ENCODE data around the gene RPAP2.

Gene RPAP2

GRCh38 chr1:92411511-92411910, 112.7 kb downstream of the RPAP2 start:
- TF ChIP-seq REST (IDR thresholded peaks at IDR 0.05; ENCODE audit: low read depth) (no peak), RAD21 (IDR thresholded peaks at IDR 0.05; ENCODE audit: low read depth) (no peak), FOXM1 (IDR thresholded peaks at IDR 0.05; ENCODE audit: borderline replicate concordance, low read depth) (no peak), MAX (IDR thresholded peaks at IDR 0.05) (no peak), CEBPB (IDR thresholded peaks at IDR 0.05) (no peak), USF1 (IDR thresholded peaks at IDR 0.05) (no peak), EGR1 (IDR thresholded peaks at IDR 0.05) (no peak), TEAD4 (IDR thresholded peaks at IDR 0.05) (no peak), CREB1 (IDR thresholded peaks at IDR 0.05; ENCODE audit: low read depth) (no peak), NFIC (IDR thresholded peaks at IDR 0.05) (no peak), TCF12 (IDR thresholded peaks at IDR 0.05; ENCODE audit: low read depth) (no peak), EP300 (IDR thresholded peaks at IDR 0.05; ENCODE audit: borderline replicate concordance) (no peak), ZBTB7A (IDR thresholded peaks at IDR 0.05; ENCODE audit: low read depth) (no peak), YY1 (IDR thresholded peaks at IDR 0.05; ENCODE audit: low read depth) (no peak), TAF1 (IDR thresholded peaks at IDR 0.05; ENCODE audit: low read depth) (no peak)

- TF ChIP-seq TCF12 (IDR thresholded peaks at IDR 0.05; ENCODE audit: low read depth) (no peak), USF1 (IDR thresholded peaks at IDR 0.05) (no peak), FOXM1 (IDR thresholded peaks at IDR 0.05; ENCODE audit: borderline replicate concordance, low read depth) (no peak), TAF1 (IDR thresholded peaks at IDR 0.05; ENCODE audit: low read depth) (no peak), YY1 (IDR thresholded peaks at IDR 0.05; ENCODE audit: low read depth) (no peak), ZBTB7A (IDR thresholded peaks at IDR 0.05; ENCODE audit: low read depth) (no peak), MAX (IDR thresholded peaks at IDR 0.05) (no peak), CEBPB (IDR thresholded peaks at IDR 0.05) (no peak)
Observed at GRCh38 chr1:92419642-92420041, 120.8 kb downstream of the RPAP2 start.

- TF ChIP-seq TAF1 (IDR thresholded peaks at IDR 0.05; ENCODE audit: low read depth) (no peak), EGR1 (IDR thresholded peaks at IDR 0.05) (no peak), TEAD4 (IDR thresholded peaks at IDR 0.05) (no peak), USF1 (IDR thresholded peaks at IDR 0.05) (no peak), YY1 (IDR thresholded peaks at IDR 0.05; ENCODE audit: low read depth) (no peak), CREB1 (IDR thresholded peaks at IDR 0.05; ENCODE audit: low read depth) (no peak), FOXM1 (IDR thresholded peaks at IDR 0.05; ENCODE audit: borderline replicate concordance, low read depth) (no peak), CEBPB (IDR thresholded peaks at IDR 0.05) (no peak), REST (IDR thresholded peaks at IDR 0.05; ENCODE audit: low read depth) (no peak), TCF12 (IDR thresholded peaks at IDR 0.05; ENCODE audit: low read depth) (no peak), EP300 (IDR thresholded peaks at IDR 0.05; ENCODE audit: borderline replicate concordance) (no peak), ZBTB7A (IDR thresholded peaks at IDR 0.05; ENCODE audit: low read depth) (no peak), RAD21 (IDR thresholded peaks at IDR 0.05; ENCODE audit: low read depth) (no peak), MAX (IDR thresholded peaks at IDR 0.05) (no peak)
Observed at GRCh38 chr1:92424381-92424780, 125.5 kb downstream of the RPAP2 start.

GRCh38 chr1:92425617-92426016, 126.8 kb downstream of the RPAP2 start:
- no peak for TF ChIP-seq CREB1 (IDR thresholded peaks at IDR 0.05; ENCODE audit: low read depth)
- no peak for TF ChIP-seq RAD21 (IDR thresholded peaks at IDR 0.05; ENCODE audit: low read depth)
- TF ChIP-seq TEAD4 (IDR thresholded peaks at IDR 0.05), result no peak
- no peak for TF ChIP-seq USF1 (IDR thresholded peaks at IDR 0.05)
- no peak for TF ChIP-seq REST (IDR thresholded peaks at IDR 0.05; ENCODE audit: low read depth)
- TF ChIP-seq EGR1 (IDR thresholded peaks at IDR 0.05), result no peak
- TF ChIP-seq FOXM1 (IDR thresholded peaks at IDR 0.05; ENCODE audit: borderline replicate concordance, low read depth), result no peak
- TF ChIP-seq ZBTB7A (IDR thresholded peaks at IDR 0.05; ENCODE audit: low read depth), result no peak
- TF ChIP-seq TCF12 (IDR thresholded peaks at IDR 0.05; ENCODE audit: low read depth), result no peak
- no peak for TF ChIP-seq NFIC (IDR thresholded peaks at IDR 0.05)
- TF ChIP-seq YY1 (IDR thresholded peaks at IDR 0.05; ENCODE audit: low read depth), result no peak
- TF ChIP-seq CEBPB (IDR thresholded peaks at IDR 0.05), result no peak

Measured in Ishikawa (cell line).